Embryonic facial prominence (tissue), 1 donor: ENCODE data around the gene RNF222.
A peak's percentile ranks its signal among the peaks of the same experiment; 100 is the strongest.
"Not testable (repeated sequence)": the region's sequence is repeated elsewhere in the genome, so short reads cannot be mapped to it uniquely, and the experiment has no call there.

Source experiments
- DNase-seq: peaks from one replicate; pipeline ENCODE4 v3.0.0-alpha.2; 2016; ENCODE audit errors: extremely low spot score

The RNF222 gene

DNA sequence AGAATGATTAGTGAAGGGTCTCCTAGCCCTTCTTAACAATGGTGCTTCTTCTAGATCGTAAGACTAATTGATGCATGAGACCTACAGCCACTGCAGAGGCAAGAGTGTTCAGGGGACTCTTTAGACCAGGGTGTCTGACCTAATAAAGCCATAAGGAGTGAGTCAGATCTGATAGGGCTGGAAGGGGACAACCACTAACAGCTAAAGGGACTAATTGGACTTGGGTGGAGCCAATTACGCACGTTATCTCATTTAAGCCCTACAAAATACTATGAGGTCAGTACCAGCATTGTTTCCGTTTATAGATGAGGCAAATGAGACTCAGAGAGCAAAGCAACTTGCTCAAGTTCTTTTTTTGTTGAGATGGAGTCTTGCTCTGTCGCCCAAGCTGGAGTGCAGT lies 14.5 kb upstream of the RNF222 start:
- no peak for DNase-seq

DNA sequence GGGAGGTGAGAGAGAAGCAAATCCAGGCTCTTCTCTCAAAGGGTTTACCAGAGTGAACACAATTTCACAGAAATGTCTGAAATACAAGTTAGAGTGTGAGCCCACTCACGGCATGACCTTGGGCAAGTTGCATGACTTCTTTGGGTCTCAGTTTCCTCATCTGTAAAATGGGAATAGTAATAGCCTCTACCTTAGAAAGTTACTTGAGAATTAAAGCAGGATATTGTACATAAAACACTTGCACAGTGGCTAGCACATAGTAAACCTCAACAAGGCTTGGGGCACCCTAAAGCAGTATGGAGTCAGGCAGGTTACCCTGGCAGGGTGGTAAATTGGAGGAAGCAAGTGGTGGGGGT lies 13.2 kb upstream of the RNF222 start:
- no peak for DNase-seq

GRCh38 chr17:8409966-8410882 lies 12.6 kb upstream of the RNF222 start:
- peak; percentile 69 for DNase-seq

DNA sequence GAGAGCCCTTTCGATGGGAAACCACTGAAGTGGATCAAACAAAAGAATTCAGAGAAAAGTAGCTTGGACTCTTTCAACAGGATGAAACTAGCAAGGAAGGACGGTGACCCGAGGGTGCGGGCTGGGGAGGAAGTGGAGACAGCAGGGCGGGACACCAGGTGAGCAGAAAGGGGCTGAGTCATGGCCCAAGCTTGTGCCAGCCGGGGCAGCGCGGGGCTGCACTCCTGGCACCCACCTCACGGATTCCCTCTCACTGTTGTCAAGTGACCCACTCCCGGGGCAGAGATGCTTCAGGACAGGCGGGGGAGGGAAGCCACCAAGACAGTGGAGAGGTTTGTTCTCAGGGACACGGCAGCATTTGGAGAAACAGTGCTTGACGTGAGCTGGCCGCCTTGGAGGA lies 10.7 kb upstream of the RNF222 start:
- no peak for DNase-seq

GRCh38 chr17:8406174-8406573 lies 8.5 kb upstream of the RNF222 start:
- no peak for DNase-seq

DNA sequence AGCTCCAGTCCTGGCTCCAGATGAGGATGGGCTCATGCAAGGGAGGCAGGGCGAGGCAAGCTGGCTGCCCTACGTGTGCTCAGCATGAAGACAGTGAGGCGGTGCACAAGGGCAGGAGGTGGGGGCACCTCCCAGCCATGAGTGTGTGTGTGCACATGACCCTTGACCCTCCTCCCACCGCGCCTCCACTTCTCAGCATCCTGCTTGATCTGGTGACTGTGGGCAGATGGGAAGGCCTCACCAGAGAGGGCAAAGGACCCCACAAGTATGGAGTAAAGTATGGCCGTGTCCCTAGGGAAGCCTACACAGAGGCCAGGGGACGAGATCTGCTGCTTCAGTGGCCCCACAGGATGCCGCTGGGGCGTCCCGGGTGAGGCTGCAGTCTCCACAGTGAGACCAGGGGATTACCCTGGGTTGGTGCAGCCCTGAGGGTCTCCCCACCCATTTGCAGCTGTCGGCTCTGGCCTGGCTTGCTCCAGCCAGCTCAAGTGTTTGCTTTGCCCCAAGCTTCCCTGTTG lies 7.9 kb upstream of the RNF222 start:
- DNase-seq: no peak

- no peak for DNase-seq
These were observed 5.4 kb upstream of the RNF222 start for GRCh38 chr17:8402921-8403536.

- no peak for DNase-seq
These were observed 3.5 kb upstream of the RNF222 start for GRCh38 chr17:8401107-8401506.

DNA sequence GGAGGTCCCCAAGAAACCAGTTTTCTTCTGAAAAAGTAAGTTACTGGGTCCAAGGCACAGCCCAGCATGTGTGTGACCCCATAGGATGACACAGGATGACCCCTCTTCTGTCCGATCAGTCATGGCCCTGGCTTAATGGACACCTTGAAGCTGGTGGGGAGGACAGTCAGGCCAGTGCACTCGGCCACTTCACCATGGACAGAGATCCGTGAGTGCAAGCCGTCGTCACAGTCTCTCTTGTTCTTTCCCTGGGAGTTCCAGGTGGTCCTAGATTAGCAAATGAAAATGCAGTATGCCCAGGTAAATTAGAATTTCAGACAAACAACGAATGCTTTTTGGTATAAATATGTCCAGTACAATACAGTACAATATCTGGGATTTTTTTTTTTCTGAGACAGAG lies 1.4 kb upstream of the RNF222 start:
- DNase-seq: no peak

GRCh38 chr17:8394497-8394896 lies 3.1 kb downstream of the RNF222 start:
- not testable (repeated sequence) for DNase-seq

- DNase-seq: no peak
These were observed 4.0 kb downstream of the RNF222 start for GRCh38 chr17:8393470-8394231.

DNA sequence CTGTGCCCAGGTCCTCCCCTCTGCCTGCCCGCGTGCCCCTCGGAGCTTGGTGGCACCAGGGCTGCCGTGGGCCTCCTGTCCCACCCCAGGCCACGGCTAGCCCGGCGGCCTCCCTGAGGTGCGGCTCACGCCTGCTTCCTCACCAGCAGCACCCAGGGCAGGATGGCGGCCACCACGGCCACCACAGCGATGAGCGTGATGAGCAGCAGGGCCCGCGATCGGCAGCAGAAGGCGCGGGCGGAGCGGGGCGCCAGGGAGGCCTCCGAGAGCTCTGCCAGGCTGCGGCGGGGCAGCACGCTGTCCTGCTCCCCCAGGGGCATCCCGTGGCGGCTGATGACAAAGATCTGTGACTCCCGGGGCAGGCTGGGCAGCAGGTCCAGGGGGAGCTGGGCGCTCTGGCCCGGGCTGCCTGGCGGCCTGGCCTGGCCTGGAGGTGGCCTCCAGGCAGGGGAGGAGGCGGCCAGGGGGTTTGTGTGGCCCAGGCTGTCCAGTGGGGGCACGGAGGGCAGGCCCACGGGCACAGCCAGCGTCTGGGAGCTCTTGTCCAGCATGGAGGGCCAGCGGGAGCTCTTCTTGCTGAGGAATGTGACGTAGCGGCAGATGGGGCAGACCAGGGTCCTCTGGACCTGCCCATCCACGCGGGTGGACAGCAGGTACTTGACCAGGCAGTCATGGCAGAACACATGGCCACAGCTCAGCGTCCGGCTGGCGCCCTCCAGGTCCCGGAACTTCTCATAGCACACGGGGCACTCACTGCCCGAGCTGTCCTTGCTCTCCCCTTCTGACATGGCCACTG lies 4.8 kb downstream of the RNF222 start:
- no peak for DNase-seq

GRCh38 chr17:8392274-8392673 lies 5.4 kb downstream of the RNF222 start:
- no peak for DNase-seq

DNA sequence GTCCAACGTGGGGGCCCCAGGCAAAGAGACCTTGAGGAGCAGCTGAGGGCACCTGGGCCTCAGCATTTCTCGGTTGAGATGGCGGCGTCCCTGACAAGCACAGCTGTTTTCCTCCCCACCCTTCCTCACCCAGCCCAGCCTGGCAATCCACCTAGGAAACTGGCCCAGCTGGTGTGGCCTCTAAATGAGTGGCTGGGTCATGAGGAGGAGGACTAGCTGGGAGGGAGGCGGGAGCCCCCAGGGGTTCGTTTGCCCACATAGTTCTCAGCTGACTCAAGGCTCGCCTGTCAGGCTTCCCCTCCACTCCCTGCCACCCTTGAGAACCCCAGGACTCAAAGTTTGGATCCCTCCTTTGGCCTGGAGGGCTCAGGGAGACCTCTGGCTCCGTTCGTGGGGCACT lies 5.9 kb downstream of the RNF222 start:
- DNase-seq: no peak

GRCh38 chr17:8387914-8388651 lies 9.5 kb downstream of the RNF222 start:
- no peak for DNase-seq

DNA sequence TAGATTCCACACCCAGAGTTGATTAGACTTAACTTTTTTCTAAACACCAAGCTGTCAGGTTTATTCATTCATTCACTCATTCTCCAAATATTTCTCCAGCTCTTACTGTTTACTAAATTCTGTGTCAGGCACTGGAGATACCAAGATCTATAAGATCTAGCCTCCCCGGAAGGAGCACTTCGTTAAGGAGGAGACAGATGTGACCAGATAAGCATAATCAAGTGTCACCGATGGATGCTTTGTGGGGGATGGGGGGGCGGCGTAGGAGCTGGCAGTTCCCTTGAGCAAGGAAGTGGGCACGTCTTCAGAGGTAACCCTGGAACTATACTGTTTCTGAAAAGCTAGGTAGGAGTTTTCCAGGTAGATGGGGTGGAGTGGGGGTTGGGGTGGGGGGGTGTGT lies 10.8 kb downstream of the RNF222 start:
- DNase-seq: no peak

GRCh38 chr17:8384801-8385378 lies 12.7 kb downstream of the RNF222 start:
- no peak for DNase-seq

- DNase-seq: peak; percentile 98
These were observed 14.3 kb downstream of the RNF222 start, which contains the start of gene RPL26 for GRCh38 chr17:8383143-8383822. TSS of gene RPL26 (minus strand) at chr17:8383193. CDS start at chr17:8382310, 883 bp downstream.

DNA sequence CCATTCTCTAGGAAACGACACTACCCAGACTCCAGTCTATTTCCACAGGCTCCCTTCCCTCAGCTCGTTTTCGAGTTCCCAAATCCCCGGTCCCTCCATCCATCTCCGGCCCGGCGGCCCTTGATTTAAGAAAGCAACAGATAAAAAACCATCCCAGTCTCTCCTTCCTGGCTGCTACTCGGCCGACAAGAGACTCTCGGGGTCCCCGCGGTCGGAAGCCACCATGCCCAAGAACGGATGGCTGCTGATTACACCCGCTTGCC lies 14.8 kb downstream of the RNF222 start:
- no peak for DNase-seq
